GM12865 (cell line): ENCODE measurements around the gene COX7A2L.
A peak's percentile ranks its signal among the peaks of the same experiment; 100 is the strongest.

Experiments used
- DNase-seq: peaks from one replicate; pipeline ENCODE4 v3.0.0; 2010; ENCODE audit warnings: low read depth
- H3K4me3 ChIP-seq: 2 replicates; pipeline ENCODE4 v1.5.1; 2011; ENCODE audit warnings: mild to moderate bottlenecking, low read depth, low read length, control low read depth
- TF ChIP-seq, protein P1 (sequence below): IDR thresholded peaks from 2 replicates; pipeline ENCODE4 v1.5.1; 2011; ENCODE audit warnings: low read length, control low read depth, low read depth, inconsistent platforms; ENCODE audit not compliant: insufficient read depth; ENCODE audit errors: missing control alignments

COX7A2L gene

DNA sequence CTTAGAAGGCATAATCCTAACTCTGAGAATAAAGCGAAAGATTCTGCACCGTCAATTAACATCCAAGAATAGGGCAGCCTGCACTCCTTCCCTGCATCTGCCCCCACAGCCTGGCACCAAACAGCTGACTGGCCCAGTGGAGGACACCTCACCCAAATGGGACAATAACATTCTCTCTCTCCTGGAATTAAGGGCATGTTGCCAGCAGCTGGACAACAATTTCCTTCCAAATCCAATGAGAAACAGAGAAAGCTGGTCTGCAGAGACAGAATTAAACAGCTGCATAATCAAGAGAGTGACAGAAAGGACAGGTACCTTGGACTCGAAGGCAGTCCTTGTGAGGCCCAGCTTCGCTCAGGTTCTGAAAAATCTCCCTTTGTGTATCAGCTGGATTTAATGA, 15.0 kb downstream of the COX7A2L start:
- TF ChIP-seq, protein P1, sequence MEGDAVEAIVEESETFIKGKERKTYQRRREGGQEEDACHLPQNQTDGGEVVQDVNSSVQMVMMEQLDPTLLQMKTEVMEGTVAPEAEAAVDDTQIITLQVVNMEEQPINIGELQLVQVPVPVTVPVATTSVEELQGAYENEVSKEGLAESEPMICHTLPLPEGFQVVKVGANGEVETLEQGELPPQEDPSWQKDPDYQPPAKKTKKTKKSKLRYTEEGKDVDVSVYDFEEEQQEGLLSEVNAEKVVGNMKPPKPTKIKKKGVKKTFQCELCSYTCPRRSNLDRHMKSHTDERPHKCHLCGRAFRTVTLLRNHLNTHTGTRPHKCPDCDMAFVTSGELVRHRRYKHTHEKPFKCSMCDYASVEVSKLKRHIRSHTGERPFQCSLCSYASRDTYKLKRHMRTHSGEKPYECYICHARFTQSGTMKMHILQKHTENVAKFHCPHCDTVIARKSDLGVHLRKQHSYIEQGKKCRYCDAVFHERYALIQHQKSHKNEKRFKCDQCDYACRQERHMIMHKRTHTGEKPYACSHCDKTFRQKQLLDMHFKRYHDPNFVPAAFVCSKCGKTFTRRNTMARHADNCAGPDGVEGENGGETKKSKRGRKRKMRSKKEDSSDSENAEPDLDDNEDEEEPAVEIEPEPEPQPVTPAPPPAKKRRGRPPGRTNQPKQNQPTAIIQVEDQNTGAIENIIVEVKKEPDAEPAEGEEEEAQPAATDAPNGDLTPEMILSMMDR = no peak
- no peak for DNase-seq
- no peak overlapping the region for H3K4me3 ChIP-seq

DNA sequence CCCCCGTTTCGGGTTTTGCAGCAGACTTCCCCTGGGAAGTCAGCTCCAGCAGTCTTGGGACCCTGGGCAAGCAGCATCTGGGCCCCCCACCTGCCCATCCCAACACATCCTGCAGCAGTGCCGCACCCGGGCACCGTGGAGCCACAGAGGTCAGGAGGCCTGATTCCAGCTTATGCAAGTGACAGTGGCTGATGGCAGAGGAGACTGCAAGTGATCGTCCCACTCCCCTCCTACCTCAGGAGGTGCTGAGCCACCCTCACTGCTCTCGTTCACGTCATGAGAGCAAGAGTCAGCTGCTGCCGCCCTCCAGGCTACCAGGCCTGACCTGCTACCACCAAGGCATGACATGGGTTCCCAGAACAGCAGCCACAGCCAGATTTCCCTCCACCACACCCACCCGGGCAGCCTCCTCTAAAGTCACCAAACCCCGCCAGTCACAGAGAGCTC, 18.2 kb downstream of the COX7A2L start:
- DNase-seq = no peak
- TF ChIP-seq, protein P1 = no peak

DNA sequence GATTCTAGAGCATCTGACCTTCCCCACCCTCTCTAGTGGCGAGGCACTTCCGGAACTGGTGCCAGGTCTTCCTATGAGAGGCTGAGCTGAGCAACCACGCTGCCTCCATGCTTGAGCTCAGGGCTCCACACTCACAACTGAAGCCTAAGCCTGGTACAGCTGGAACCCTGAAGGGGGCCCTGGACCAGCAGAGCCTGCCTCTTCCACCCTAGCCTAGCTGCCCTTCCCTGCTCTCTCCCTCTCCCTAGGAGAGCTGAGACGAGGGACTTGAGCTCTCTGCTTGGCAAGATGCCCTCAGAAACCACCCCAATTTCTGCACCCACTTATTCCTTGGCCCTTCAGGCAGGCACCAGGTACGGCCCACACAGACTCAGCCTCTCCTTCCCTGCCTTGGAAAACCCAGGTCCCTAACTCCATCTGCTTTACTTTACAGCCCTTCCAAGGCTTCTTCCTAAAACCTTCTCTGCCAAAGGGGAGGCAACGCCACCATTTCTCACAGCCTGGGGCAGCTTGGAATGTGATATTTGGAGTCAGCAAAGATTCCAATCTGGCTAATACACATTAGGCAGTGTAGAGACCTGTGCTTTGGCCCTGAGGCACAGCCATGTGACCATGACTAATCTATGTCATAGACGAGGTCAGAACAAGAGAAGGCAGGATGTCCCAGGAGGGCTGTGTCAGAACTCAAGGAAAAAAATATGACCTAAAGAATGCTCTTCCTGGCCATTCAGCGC, 18.8 kb downstream of the COX7A2L start:
- DNase-seq = peak; percentile 16
- no peak overlapping the region for H3K4me3 ChIP-seq
- TF ChIP-seq, protein P1 = no peak

More for the DNA sequence above, 18.2 kb downstream of the COX7A2L start:
- no peak overlapping the region for H3K4me3 ChIP-seq

DNA sequence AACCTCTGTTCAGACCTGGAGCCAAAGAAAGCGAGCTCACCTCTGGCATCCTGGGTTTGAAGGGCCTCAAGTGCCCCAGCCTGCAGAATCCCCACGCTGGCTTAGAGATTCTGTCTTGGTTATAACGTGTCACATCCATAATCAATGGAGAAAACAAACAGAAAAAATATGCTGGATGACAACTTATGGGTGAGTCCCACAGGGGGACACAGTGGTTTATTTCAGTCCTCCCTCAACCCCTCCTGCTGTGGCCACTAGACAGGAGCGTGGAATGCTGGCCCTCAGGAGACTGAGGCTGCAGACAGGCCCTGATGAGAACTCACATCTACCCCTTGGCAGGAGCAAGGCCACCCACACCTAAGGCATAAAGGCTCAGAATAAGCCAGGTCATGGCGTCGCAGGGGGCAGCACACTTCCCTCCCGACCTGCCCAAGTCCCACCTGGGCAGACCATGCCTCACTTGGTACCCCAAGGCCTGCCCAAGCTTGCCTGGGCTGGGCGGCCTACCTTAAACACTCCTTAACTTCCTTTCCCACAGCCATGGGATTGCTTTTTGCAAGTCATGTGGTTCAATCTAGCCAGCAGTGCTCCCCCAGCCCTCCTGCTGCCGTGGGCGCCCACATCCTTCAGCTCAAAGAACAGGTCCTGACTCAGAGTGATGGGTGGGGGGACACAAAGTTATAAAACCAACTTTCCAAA, 19.9 kb downstream of the COX7A2L start:
- TF ChIP-seq, protein P1 = no peak
- H3K4me3 ChIP-seq = no peak overlapping the region
- DNase-seq = no peak

DNA sequence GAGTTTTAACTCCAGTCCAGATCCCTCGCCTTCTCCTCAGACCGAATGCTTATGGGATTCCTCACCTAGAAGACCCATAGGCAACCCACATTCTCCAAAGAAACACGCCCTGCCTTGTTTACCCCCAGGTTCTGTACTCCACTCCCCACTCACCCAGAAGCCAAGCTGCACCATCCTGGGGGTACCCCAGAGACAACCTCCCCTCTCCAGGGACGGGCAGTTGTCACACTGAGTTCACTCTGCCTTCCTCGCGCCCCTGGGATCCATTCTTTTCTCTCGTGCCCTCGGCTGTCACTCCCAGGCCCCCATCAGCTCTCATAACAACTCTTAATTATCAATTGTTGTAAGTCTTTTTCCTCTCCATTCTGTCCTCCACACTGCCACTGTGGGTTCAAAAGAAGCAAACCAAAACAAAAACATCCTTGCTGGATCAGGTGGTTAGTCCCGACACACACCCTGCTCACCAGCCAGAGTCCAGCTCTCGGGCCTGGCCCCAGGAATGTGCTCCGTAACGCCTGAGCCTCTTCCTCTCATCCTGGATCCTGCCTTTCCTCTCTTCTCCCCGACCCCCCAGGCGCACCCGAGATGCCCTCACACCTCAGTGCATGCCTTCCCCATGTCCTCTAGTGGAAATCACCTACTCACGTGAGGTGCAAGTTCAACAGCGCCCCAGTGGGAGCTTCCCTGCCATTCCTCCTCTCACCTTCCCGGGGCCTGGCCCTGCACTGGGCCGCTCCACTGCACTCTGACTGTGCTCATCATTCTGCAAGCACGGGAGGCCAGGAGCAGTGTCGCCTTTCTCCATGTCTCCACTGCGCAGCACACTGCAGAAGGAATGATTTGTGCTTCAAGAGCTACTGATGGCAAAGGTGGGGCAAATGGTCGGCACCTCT, 20.7 kb downstream of the COX7A2L start:
- no peak overlapping the region for H3K4me3 ChIP-seq
- DNase-seq = no peak
- TF ChIP-seq, protein P1 = no peak

DNA sequence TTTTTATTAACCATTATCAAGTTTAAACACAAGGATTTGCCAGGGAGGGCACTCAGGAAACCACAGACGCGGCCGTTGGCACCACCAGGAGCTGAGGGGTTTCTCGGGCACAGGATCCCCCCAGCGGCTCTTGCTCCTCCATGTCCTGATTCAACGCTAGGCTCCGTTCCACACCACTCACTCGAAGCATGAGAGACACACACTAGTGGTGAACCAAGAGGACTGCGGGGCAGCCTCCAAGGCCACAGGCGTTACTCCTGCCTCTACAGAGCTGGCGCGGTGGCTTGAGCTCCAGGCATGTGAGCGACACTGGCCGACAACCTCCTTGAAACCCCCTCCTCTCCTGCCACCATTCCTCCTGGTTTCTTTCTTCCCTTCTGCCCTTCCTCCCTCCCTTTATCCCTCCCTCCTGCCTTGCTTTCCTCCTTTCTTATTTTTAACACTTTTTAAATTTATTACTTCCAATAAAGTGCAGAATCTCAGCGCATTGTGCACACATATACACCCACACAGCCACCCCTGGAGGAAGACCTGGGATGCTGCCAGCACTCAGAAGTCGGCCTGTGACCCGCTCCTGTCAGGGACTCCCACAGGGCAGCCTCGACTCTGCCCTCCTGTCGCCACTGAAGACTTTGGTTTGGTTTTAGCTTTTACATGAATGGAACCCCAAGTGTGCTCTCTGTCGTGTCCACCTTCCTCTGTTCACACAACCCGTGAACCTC, 21.7 kb downstream of the COX7A2L start:
- H3K4me3 ChIP-seq = no peak overlapping the region
- DNase-seq = no peak
- TF ChIP-seq, protein P1 = no peak
